ENCODE measurements around the gene IL20RB.

The IL20RB gene

GRCh38 chr3:136949708-136950107 lies 8.1 kb upstream of the IL20RB start:
- DNase-seq (ENCODE audit: low read depth, low spot score), result no peak
- Histone ChIP-seq H3K9me3 (ENCODE audit: low read depth, low read length) (no peaks in the 10 kb centered on the region), H3K9ac (ENCODE audit: insufficient read length) (no peak overlapping the region), H3K36me3 (ENCODE audit: insufficient read depth, low read length) (peaks cover 12% of the 10 kb centered on the region), H3K27ac (no peak overlapping the region), H3K4me3 (no peak overlapping the region)
- TF ChIP-seq FOXP2 (optimal IDR thresholded peaks at IDR 0.05; ENCODE audit: control extremely low read depth, extremely low read length, insufficient read depth) (no peak), POLR2AphosphoS5 (IDR thresholded peaks at IDR 0.05; ENCODE audit: borderline replicate concordance, low read depth, low read length) (no peak), EZH2 (IDR thresholded peaks at IDR 0.05) (no peak)

GRCh38 chr3:136950623-136951022 lies 7.2 kb upstream of the IL20RB start:
- no peak overlapping the region for H3K9ac ChIP-seq (ENCODE audit: insufficient read length)
- H3K4me3 ChIP-seq, result no peak overlapping the region
- peaks cover 10% of the 10 kb centered on the region for H3K36me3 ChIP-seq (ENCODE audit: insufficient read depth, low read length)
- TF ChIP-seq POLR2AphosphoS5 (IDR thresholded peaks at IDR 0.05; ENCODE audit: borderline replicate concordance, low read depth, low read length) (no peak), FOXP2 (optimal IDR thresholded peaks at IDR 0.05; ENCODE audit: control extremely low read depth, extremely low read length, insufficient read depth) (no peak), EZH2 (IDR thresholded peaks at IDR 0.05) (no peak)
- no peak for DNase-seq (ENCODE audit: low read depth, low spot score)
- H3K27ac ChIP-seq, result no peak overlapping the region
- no peaks in the 10 kb centered on the region for H3K9me3 ChIP-seq (ENCODE audit: low read depth, low read length)

GRCh38 chr3:136952292-136952691 lies 5.5 kb upstream of the IL20RB start:
- TF ChIP-seq POLR2AphosphoS5 (IDR thresholded peaks at IDR 0.05; ENCODE audit: borderline replicate concordance, low read depth, low read length), result no peak
- no peak for TF ChIP-seq EZH2 (IDR thresholded peaks at IDR 0.05)
- no peak for TF ChIP-seq FOXP2 (optimal IDR thresholded peaks at IDR 0.05; ENCODE audit: control extremely low read depth, extremely low read length, insufficient read depth)
- Histone ChIP-seq H3K9ac (ENCODE audit: insufficient read length) (no peak overlapping the region), H3K9me3 (ENCODE audit: low read depth, low read length) (no peaks in the 10 kb centered on the region), H3K36me3 (ENCODE audit: insufficient read depth, low read length) (0 out of 2 replicates have a peak, but pooled peaks cover 3% of the 10 kb centered on the region), H3K4me3 (no peak overlapping the region), H3K27ac (no peak overlapping the region)
- DNase-seq (ENCODE audit: low read depth, low spot score), result no peak

GRCh38 chr3:136954251-136954650 lies 3.5 kb upstream of the IL20RB start:
- no peak for DNase-seq (ENCODE audit: low read depth, low spot score)
- Histone ChIP-seq H3K4me3 (no peak overlapping the region), H3K9ac (ENCODE audit: insufficient read length) (no peak overlapping the region), H3K36me3 (ENCODE audit: insufficient read depth, low read length) (no peaks in the 10 kb centered on the region), H3K27ac (no peak overlapping the region), H3K9me3 (ENCODE audit: low read depth, low read length) (no peaks in the 10 kb centered on the region)
- TF ChIP-seq POLR2AphosphoS5 (IDR thresholded peaks at IDR 0.05; ENCODE audit: borderline replicate concordance, low read depth, low read length) (no peak), EZH2 (IDR thresholded peaks at IDR 0.05) (no peak), FOXP2 (optimal IDR thresholded peaks at IDR 0.05; ENCODE audit: control extremely low read depth, extremely low read length, insufficient read depth) (no peak)

- H3K9me3 ChIP-seq (ENCODE audit: low read depth, low read length), result no peaks in the 10 kb centered on the region
- H3K27ac ChIP-seq, result no peak overlapping the region
- no peak for TF ChIP-seq EZH2 (IDR thresholded peaks at IDR 0.05)
- no peak for TF ChIP-seq POLR2AphosphoS5 (IDR thresholded peaks at IDR 0.05; ENCODE audit: borderline replicate concordance, low read depth, low read length)
- TF ChIP-seq FOXP2 (optimal IDR thresholded peaks at IDR 0.05; ENCODE audit: control extremely low read depth, extremely low read length, insufficient read depth), result no peak
- H3K9ac ChIP-seq (ENCODE audit: insufficient read length), result no peak overlapping the region
- no peaks in the 10 kb centered on the region for H3K36me3 ChIP-seq (ENCODE audit: insufficient read depth, low read length)
- DNase-seq (ENCODE audit: low read depth, low spot score), result no peak
- no peak overlapping the region for H3K4me3 ChIP-seq
Observed at GRCh38 chr3:136954980-136955780, 2.6 kb upstream of the IL20RB start.

GRCh38 chr3:136955813-136956212 lies 2.0 kb upstream of the IL20RB start:
- H3K4me3 ChIP-seq, result no peak overlapping the region
- no peak for TF ChIP-seq FOXP2 (optimal IDR thresholded peaks at IDR 0.05; ENCODE audit: control extremely low read depth, extremely low read length, insufficient read depth)
- TF ChIP-seq POLR2AphosphoS5 (IDR thresholded peaks at IDR 0.05; ENCODE audit: borderline replicate concordance, low read depth, low read length), result no peak
- no peak for TF ChIP-seq EZH2 (IDR thresholded peaks at IDR 0.05)

GRCh38 chr3:136956971-136957370 lies 812 bp upstream of the IL20RB start:
- Histone ChIP-seq H3K36me3 (ENCODE audit: insufficient read depth, low read length) (no peaks in the 10 kb centered on the region), H3K4me3 (no peak overlapping the region), H3K9ac (ENCODE audit: insufficient read length) (no peak overlapping the region), H3K9me3 (ENCODE audit: low read depth, low read length) (no peaks in the 10 kb centered on the region), H3K27ac (peak overlapping the region; percentile 39)
- no peak for TF ChIP-seq POLR2AphosphoS5 (IDR thresholded peaks at IDR 0.05; ENCODE audit: borderline replicate concordance, low read depth, low read length)
- no peak for TF ChIP-seq EZH2 (IDR thresholded peaks at IDR 0.05)
- no peak for DNase-seq (ENCODE audit: low read depth, low spot score)

More at GRCh38 chr3:136955813-136956212, 2.0 kb upstream of the IL20RB start:
- H3K27ac ChIP-seq, result no peak overlapping the region
- no peak for DNase-seq (ENCODE audit: low read depth, low spot score)
- H3K36me3 ChIP-seq (ENCODE audit: insufficient read depth, low read length), result no peaks in the 10 kb centered on the region
- no peak overlapping the region for H3K9ac ChIP-seq (ENCODE audit: insufficient read length)
- no peaks in the 10 kb centered on the region for H3K9me3 ChIP-seq (ENCODE audit: low read depth, low read length)

- TF ChIP-seq FOXP2 (optimal IDR thresholded peaks at IDR 0.05; ENCODE audit: control extremely low read depth, extremely low read length, insufficient read depth) (no peak), POLR2AphosphoS5 (IDR thresholded peaks at IDR 0.05; ENCODE audit: borderline replicate concordance, low read depth, low read length) (no peak), EZH2 (IDR thresholded peaks at IDR 0.05) (no peak)
- H3K4me3 ChIP-seq, result no peak overlapping the region
- no peaks in the 10 kb centered on the region for H3K36me3 ChIP-seq (ENCODE audit: insufficient read depth, low read length)
- H3K9ac ChIP-seq (ENCODE audit: insufficient read length), result no peak overlapping the region
- no peak overlapping the region for H3K27ac ChIP-seq
- DNase-seq (ENCODE audit: low read depth, low spot score), result no peak
- H3K9me3 ChIP-seq (ENCODE audit: low read depth, low read length), result no peaks in the 10 kb centered on the region
Observed at GRCh38 chr3:136958939-136959338, 1.2 kb downstream of the IL20RB start.
